ENCODE results near the gene NKX1-1.
"Not testable (repeated sequence)": the region's sequence is repeated elsewhere in the genome, so short reads cannot be mapped to it uniquely, and the experiment has no call there.

The NKX1-1 gene
- long read RNA-seq, donor 1 = 0 reads
- long read RNA-seq, donor 2 = 0 reads
- long read RNA-seq, donor 3 = 0 reads
- long read RNA-seq, donor 4 = 0 reads
- long read RNA-seq, donor 5 = 0 reads
- long read RNA-seq, donor 6 = 0 reads
- long read RNA-seq, donor 7 = 0 reads
- long read RNA-seq, donor 8 = 0 reads

DNA sequence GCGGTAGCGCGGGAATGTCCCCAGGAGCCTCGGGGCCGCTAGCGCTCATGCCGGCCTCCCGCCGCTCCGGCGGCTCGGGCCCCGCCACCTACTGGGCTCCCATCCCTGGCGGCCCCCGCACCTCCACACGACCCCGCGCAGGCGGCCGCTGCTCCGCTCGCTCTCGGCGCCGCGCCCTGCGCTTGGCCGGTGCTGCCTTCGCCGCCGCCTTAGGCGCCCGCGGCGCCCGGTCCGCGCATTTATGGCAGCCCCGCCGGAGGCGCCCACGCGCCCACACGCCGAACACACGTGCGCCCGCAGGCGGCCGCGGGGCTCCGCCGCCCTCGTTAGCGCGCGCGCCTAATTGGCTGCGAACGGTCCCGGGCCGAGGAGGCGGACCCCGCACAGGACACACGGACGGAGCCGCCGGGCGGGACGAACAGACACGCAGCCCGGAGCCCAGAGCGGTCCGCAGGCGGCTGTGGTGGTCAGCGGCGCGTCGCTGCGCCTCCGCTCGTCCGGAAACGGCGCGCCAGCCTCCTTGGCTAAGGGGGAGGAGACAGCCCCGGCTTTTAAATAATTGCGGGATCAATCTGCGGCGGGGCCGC, at the start of gene NKX1-1:
Gene NKX1-1 (minus strand): TSS at position 49 of the 587 bp plus-strand sequence. CDS start 0 bp downstream, at position 49.
- peak; percentile 45 for DNase-seq

- no peak for DNase-seq
Measured at GRCh38 chr4:1453731-1454130, 47.5 kb upstream of the NKX1-1 start.

DNA sequence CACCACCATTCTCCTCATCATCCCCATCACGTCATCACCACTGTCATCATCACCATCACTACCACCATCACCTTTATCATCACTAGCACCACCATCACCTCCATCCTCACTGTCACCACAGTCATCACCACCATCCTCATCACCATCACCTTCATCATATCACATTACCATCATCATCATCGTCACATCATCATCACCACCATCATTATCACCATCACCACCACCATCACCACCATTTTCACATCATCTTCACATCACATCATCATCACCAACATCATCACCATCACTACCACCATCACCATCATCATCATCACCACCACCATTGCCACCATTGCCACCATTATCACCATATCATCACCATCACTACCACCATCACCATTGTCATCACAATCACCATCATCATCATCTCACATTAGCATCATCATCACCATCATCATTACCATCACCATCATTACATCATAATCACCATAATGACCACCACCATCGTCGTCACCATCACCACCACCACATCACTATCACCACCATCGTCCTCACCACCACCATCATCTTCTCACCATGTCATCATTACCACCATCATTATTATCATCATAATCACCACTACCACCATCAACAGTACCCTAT, 46.3 kb upstream of the NKX1-1 start:
- no peak for DNase-seq

GRCh38 chr4:1451752-1452122, 45.5 kb upstream of the NKX1-1 start:
- no peak for DNase-seq

DNA sequence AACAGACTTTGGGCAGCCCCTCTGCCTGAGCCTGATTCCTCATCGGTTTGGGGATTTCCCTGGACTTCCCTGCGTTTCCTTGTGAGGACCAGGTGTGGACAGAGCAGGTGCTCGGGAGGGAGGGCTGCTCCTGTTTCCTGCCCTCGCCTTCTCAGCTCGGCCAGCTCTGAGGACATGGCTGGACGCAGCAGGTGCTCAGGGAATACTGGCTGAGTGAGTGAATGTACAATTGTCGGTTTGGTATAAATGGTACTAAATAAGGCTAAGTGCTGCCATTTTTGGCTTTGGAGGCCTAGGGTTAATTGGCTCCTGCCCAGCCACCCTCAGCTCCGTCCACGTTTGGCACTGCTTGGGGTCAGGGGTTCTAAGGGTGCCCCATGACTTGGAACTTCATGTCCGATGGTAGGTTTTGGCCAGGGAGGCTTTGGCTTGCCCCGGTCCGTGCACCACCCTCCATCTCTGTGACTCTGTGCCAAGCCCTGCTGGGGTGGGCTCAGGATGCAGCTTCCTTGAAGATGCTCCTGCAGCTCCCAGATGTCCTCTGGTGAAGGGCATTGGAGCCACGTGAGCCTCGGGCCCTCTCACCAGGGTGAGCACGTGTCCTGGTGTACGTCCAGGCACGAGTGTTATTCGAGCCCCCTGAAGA, 45.0 kb upstream of the NKX1-1 start:
- no peak for DNase-seq

GRCh38 chr4:1449833-1450741, 43.8 kb upstream of the NKX1-1 start:
- DNase-seq = no peak

- no peak for DNase-seq
Measured at GRCh38 chr4:1449475-1449832, 43.2 kb upstream of the NKX1-1 start.

DNA sequence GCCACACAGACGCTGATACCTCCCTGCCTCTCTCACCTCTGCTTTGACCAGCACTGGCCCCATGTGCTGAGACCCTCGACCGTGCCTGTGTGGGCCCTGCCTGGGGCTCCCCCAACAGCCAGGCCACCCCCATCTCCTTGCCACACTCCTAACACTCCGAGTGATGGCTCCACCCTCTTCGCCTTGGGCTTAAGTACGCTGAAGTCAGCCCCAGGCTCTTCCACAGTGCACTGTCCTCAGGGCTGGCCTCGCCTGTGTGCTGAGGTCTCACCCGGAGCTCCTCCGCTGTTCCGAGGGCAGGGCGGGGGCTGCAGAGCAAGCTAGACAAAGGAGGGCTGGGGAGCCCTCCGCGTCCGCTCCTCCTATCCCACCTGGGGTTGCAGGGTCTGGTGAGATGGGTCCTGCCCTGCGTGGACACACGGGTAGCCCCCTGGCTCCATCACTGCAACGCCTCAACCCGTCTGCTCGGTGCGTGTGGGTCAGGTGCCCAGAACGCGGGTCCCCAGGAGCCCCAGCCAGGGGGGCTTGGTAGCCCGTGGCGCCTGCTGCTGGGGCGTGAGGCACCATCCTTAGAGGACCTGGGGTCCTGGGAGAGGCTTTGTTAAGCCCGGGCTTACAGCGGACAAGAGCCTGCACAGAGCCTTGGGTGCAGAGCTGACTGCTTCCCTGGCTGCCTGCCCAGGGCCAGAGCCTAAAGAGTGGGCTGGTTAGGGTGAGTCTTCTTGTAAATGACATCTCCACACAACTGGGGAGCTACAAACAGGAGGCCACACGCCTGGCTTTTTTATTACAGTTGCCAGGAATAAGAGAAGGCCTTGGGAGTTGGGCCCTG, 42.6 kb upstream of the NKX1-1 start:
- no peak for DNase-seq

- no peak for DNase-seq
Measured at GRCh38 chr4:1447676-1448588, 41.7 kb upstream of the NKX1-1 start.

DNA sequence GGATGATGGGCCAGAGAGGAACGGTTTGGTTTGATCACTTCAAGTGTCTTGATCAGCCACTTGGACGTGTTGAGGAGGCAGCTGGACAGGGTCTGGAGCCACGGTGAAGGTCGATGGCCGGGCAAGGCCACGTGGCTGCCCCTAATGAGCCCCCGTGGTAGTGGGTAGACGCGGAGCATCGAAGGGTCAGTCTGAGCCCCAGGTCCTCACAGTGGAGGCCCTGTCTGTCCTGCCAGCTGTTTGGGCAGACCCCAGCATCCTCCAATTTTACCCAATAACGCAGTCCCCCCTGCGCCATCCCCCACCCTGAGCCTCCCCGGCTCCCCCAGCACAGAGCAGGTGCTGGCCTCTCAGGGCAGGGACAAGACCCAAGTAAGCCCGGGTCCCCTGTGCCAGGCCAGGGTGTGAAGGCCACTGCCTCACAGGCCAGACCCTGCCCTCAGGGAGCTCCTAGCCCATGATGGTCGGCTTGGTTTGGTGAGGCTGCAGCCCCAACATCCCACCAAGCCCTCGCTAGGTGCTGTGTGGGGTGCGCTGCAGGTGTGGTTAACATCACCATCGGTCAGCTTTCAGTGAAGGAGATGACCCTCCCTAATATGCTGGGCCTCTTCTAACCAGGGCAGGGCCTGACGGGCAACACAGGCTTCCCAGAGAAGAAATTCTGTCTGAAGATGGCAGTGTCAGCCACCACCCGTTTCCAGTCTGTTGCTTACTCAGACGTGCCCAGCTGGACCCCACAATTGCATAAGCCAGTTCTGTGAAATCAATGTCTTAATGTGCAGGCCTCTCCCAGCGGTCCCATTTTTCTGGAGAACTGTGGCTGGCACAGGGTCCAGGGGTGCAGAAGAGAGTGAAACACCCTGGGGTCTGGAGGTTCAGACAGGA, 40.5 kb upstream of the NKX1-1 start:
- DNase-seq = no peak

GRCh38 chr4:1445716-1446445, 39.6 kb upstream of the NKX1-1 start:
- no peak for DNase-seq

DNA sequence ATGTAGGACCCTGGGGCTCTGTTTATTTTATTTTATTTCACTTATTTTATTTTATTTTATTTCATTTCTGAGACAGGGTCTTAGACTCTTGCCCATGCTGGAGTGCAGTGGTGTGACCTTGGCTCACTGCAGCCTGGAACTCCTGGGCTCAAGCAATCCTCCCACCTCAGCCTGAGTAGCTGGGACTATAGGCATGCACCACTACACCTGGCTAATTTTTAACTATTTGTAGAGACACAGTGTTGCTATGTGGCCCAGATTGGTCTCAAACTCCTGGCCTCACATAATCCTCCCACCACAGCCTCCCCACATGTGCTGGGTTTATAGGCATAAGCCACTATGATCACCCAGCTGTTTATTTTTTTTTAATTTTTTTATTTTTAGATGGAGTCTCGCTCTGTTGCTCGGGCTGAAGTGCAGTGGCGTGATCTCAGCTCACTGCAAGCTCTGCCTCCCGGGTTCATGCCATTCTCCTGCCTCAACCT, 37.5 kb upstream of the NKX1-1 start:
- not testable (repeated sequence) for DNase-seq

- DNase-seq = no peak
Measured at GRCh38 chr4:1427010-1427409, 20.8 kb upstream of the NKX1-1 start.

- DNase-seq = no peak
Measured at GRCh38 chr4:1421657-1422056, 15.4 kb upstream of the NKX1-1 start.

GRCh38 chr4:1419708-1420107, 13.5 kb upstream of the NKX1-1 start:
- DNase-seq = no peak

GRCh38 chr4:1418494-1419285, 12.4 kb upstream of the NKX1-1 start:
- no peak for DNase-seq

GRCh38 chr4:1417522-1418390, 11.5 kb upstream of the NKX1-1 start:
- no peak for DNase-seq
